ENCODE data around the gene CORO1C. TPM values are rescaled to one million over a fixed set of nuclear protein-coding genes. Genes with fewer than 3 reads are reported as not detected.

Gene CORO1C
- total RNA-seq, 1 experiment from 2014 or later: 14.9 TPM

- H3K4me3 ChIP-seq (ENCODE audit: low read length): no peak overlapping the region
- H2AFZ ChIP-seq (ENCODE audit: low read length): no peak overlapping the region
- H3K4me2 ChIP-seq (ENCODE audit: low read depth, low read length, poor library complexity, severe bottlenecking): no peak overlapping the region
- H3K9me2 ChIP-seq (replicated peaks; ENCODE audit: insufficient read depth, low read length): no peaks in the 10 kb centered on the region
- peaks cover 19% of the 10 kb centered on the region; the same call in 1 of the 2 replicates for H4K20me1 ChIP-seq (ENCODE audit: insufficient read depth, low read depth, low read length)
- no peak for DNase-seq
- no peaks in the 10 kb centered on the region for H3K9me3 ChIP-seq (ENCODE audit: low read length)
- no peaks in the 10 kb centered on the region for H3K27me3 ChIP-seq (ENCODE audit: low read length)
- H3K36me3 ChIP-seq (ENCODE audit: insufficient read depth, low read length): no peaks in the 10 kb centered on the region
- H3K27ac ChIP-seq (ENCODE audit: low read length): no peak overlapping the region
- H3K4me1 ChIP-seq (ENCODE audit: low read length): no peaks in the 10 kb centered on the region
- no peak overlapping the region for H3K9ac ChIP-seq (ENCODE audit: low read length)
- H3K79me2 ChIP-seq (ENCODE audit: low read length): no peaks in the 10 kb centered on the region
Measured at GRCh38 chr12:108701779-108702441, 29.4 kb downstream of the CORO1C start.

DNA sequence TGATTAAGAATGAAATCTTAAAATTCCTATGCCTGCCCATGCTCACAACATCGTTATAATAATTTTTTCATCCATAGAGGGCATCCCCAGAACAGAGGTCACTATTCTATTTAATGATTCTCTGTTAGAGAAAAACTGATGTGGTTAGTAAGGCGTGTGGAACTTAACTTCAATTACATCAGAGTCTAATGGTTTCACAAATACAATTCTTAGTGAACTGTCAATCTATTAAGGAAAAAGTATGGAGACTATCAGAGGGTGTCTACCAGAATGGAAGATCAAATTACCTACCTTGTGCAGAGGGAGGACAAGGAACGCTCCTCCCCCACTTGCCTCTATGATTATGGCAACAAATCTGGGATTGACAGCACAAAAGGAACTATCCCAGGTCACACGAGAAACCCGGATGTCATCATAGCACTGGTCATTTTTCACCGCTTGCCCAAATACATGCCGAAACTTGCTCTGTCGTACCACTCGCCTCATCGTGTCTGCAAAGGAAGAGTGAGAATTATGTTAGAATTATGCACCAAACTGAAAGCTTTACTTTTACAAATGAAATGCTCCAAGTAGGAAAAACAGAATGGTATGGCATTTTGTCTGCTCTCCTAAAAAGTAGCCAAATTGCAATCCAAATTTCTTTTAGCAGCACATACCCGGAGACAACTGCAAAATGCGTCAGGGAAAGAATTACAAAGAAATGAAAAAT is 30.3 kb downstream of the CORO1C start:
- no peaks in the 10 kb centered on the region for H3K4me1 ChIP-seq (ENCODE audit: low read length)
- no peak overlapping the region for H3K4me2 ChIP-seq (ENCODE audit: low read depth, low read length, poor library complexity, severe bottlenecking)
- H3K4me3 ChIP-seq (ENCODE audit: low read length): no peak overlapping the region
- no peak overlapping the region for H3K9ac ChIP-seq (ENCODE audit: low read length)
- H3K79me2 ChIP-seq (ENCODE audit: low read length): no peaks in the 10 kb centered on the region
- DNase-seq: no peak
- H3K36me3 ChIP-seq (ENCODE audit: insufficient read depth, low read length): no peaks in the 10 kb centered on the region
- no peaks in the 10 kb centered on the region for H3K9me2 ChIP-seq (replicated peaks; ENCODE audit: insufficient read depth, low read length)
- no peaks in the 10 kb centered on the region for H3K27me3 ChIP-seq (ENCODE audit: low read length)
- no peak overlapping the region for H3K27ac ChIP-seq (ENCODE audit: low read length)
- no peaks in the 10 kb centered on the region for H3K9me3 ChIP-seq (ENCODE audit: low read length)
- H2AFZ ChIP-seq (ENCODE audit: low read length): no peak overlapping the region
- peaks cover 19% of the 10 kb centered on the region; the same call in 1 of the 2 replicates for H4K20me1 ChIP-seq (ENCODE audit: insufficient read depth, low read depth, low read length)

- peaks cover 19% of the 10 kb centered on the region; the same call in 1 of the 2 replicates for H4K20me1 ChIP-seq (ENCODE audit: insufficient read depth, low read depth, low read length)
- H3K4me2 ChIP-seq (ENCODE audit: low read depth, low read length, poor library complexity, severe bottlenecking): no peak overlapping the region
- H2AFZ ChIP-seq (ENCODE audit: low read length): no peak overlapping the region
- H3K9me2 ChIP-seq (replicated peaks; ENCODE audit: insufficient read depth, low read length): no peaks in the 10 kb centered on the region
- H3K4me3 ChIP-seq (ENCODE audit: low read length): no peak overlapping the region
- H3K4me1 ChIP-seq (ENCODE audit: low read length): no peaks in the 10 kb centered on the region
- H3K9me3 ChIP-seq (ENCODE audit: low read length): no peaks in the 10 kb centered on the region
- no peak for DNase-seq
- H3K27me3 ChIP-seq (ENCODE audit: low read length): no peaks in the 10 kb centered on the region
- H3K27ac ChIP-seq (ENCODE audit: low read length): no peak overlapping the region
- H3K36me3 ChIP-seq (ENCODE audit: insufficient read depth, low read length): no peaks in the 10 kb centered on the region
- no peaks in the 10 kb centered on the region for H3K79me2 ChIP-seq (ENCODE audit: low read length)
- H3K9ac ChIP-seq (ENCODE audit: low read length): no peak overlapping the region
Measured at GRCh38 chr12:108699955-108700563, 31.3 kb downstream of the CORO1C start.

GRCh38 chr12:108697905-108698304 is 33.4 kb downstream of the CORO1C start:
- H3K9me2 ChIP-seq (replicated peaks; ENCODE audit: insufficient read depth, low read length): no peaks in the 10 kb centered on the region
- H3K9me3 ChIP-seq (ENCODE audit: low read length): no peaks in the 10 kb centered on the region
- no peak for DNase-seq
- H3K4me3 ChIP-seq (ENCODE audit: low read length): no peak overlapping the region
- no peaks in the 10 kb centered on the region for H3K79me2 ChIP-seq (ENCODE audit: low read length)
- 0 out of 2 replicates have a peak, but pooled peaks cover 9% of the 10 kb centered on the region for H4K20me1 ChIP-seq (ENCODE audit: insufficient read depth, low read depth, low read length)
- no peaks in the 10 kb centered on the region for H3K4me1 ChIP-seq (ENCODE audit: low read length)
- H3K27me3 ChIP-seq (ENCODE audit: low read length): no peaks in the 10 kb centered on the region
- H3K9ac ChIP-seq (ENCODE audit: low read length): no peak overlapping the region
- no peak overlapping the region for H3K27ac ChIP-seq (ENCODE audit: low read length)
- no peak overlapping the region for H2AFZ ChIP-seq (ENCODE audit: low read length)
- no peaks in the 10 kb centered on the region for H3K36me3 ChIP-seq (ENCODE audit: insufficient read depth, low read length)
- H3K4me2 ChIP-seq (ENCODE audit: low read depth, low read length, poor library complexity, severe bottlenecking): no peak overlapping the region

- H3K4me3 ChIP-seq (ENCODE audit: low read length): no peak overlapping the region
- no peak overlapping the region for H3K4me2 ChIP-seq (ENCODE audit: low read depth, low read length, poor library complexity, severe bottlenecking)
- H4K20me1 ChIP-seq (ENCODE audit: insufficient read depth, low read depth, low read length): 0 out of 2 replicates have a peak, but pooled peaks cover 4% of the 10 kb centered on the region
- H3K9me2 ChIP-seq (replicated peaks; ENCODE audit: insufficient read depth, low read length): no peaks in the 10 kb centered on the region
- DNase-seq: no peak
- no peaks in the 10 kb centered on the region for H3K9me3 ChIP-seq (ENCODE audit: low read length)
- peaks cover 6% of the 10 kb centered on the region for H3K4me1 ChIP-seq (ENCODE audit: low read length)
- H2AFZ ChIP-seq (ENCODE audit: low read length): no peak overlapping the region
- no peaks in the 10 kb centered on the region for H3K27me3 ChIP-seq (ENCODE audit: low read length)
- H3K36me3 ChIP-seq (ENCODE audit: insufficient read depth, low read length): no peaks in the 10 kb centered on the region
- no peak overlapping the region for H3K27ac ChIP-seq (ENCODE audit: low read length)
- H3K9ac ChIP-seq (ENCODE audit: low read length): no peak overlapping the region
- no peaks in the 10 kb centered on the region for H3K79me2 ChIP-seq (ENCODE audit: low read length)
Measured at GRCh38 chr12:108696996-108697290, 34.4 kb downstream of the CORO1C start.

DNA sequence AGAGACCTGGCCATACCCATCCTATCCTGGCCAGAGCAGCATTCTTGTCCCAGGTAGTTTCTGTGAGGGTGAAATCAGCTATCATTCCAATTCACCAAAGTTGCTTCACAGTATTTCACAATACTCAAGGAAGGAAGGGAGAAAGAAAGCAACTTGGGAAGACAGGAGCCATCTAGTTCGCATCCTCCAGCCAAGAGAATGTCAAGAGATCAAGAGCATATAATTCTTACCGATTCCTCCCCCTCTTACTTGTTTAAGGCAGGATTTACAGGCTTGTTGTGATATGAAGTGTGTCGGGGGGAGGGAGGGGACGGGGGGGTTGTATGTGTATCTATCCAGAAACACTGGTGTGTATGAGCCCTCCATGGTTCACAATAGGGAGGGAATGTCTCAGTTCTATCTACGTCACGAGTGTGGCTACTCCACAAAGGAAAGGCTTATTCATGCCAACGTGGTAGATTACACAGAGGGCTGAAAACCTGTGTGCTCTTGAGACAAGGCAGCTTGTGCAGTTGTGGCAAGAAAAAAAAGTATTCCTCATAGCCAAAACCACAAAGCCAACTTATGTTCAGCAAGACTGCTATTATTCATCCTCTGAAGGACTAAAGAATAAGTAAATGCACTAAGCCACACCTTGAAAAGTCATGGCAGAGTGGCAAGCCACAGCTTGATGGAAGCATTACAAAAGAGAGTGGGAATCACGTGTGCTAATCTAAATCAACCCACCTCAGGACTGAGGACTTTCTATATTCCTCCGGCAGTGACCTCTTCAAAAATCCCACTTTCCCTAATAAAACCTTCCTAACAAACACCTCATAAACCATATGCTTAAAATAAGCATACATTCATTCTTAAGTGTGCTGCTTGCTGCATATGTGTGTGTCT is 35.0 kb downstream of the CORO1C start:
- H3K4me2 ChIP-seq (ENCODE audit: low read depth, low read length, poor library complexity, severe bottlenecking): no peak overlapping the region

GRCh38 chr12:108694812-108695278 is 36.5 kb downstream of the CORO1C start:
- H3K4me1 ChIP-seq (ENCODE audit: low read length): peaks cover 26% of the 10 kb centered on the region
- no peaks in the 10 kb centered on the region for H3K27me3 ChIP-seq (ENCODE audit: low read length)
- H3K9me2 ChIP-seq (replicated peaks; ENCODE audit: insufficient read depth, low read length): no peaks in the 10 kb centered on the region
- 0 out of 2 replicates have a peak, but pooled peaks cover 4% of the 10 kb centered on the region for H4K20me1 ChIP-seq (ENCODE audit: insufficient read depth, low read depth, low read length)
- DNase-seq: no peak
- no peak overlapping the region for H3K27ac ChIP-seq (ENCODE audit: low read length)
- H3K9ac ChIP-seq (ENCODE audit: low read length): no peak overlapping the region
- H3K79me2 ChIP-seq (ENCODE audit: low read length): no peaks in the 10 kb centered on the region
- no peak overlapping the region for H2AFZ ChIP-seq (ENCODE audit: low read length)
- no peak overlapping the region for H3K4me3 ChIP-seq (ENCODE audit: low read length)
- H3K9me3 ChIP-seq (ENCODE audit: low read length): no peaks in the 10 kb centered on the region
- H3K4me2 ChIP-seq (ENCODE audit: low read depth, low read length, poor library complexity, severe bottlenecking): no peak overlapping the region
- H3K36me3 ChIP-seq (ENCODE audit: insufficient read depth, low read length): no peaks in the 10 kb centered on the region

More for the DNA sequence above, 35.0 kb downstream of the CORO1C start:
- no peaks in the 10 kb centered on the region for H3K36me3 ChIP-seq (ENCODE audit: insufficient read depth, low read length)
- peaks cover 12% of the 10 kb centered on the region for H3K4me1 ChIP-seq (ENCODE audit: low read length)
- H3K27me3 ChIP-seq (ENCODE audit: low read length): no peaks in the 10 kb centered on the region
- no peaks in the 10 kb centered on the region for H3K9me2 ChIP-seq (replicated peaks; ENCODE audit: insufficient read depth, low read length)
- H4K20me1 ChIP-seq (ENCODE audit: insufficient read depth, low read depth, low read length): 0 out of 2 replicates have a peak, but pooled peaks cover 4% of the 10 kb centered on the region
- H2AFZ ChIP-seq (ENCODE audit: low read length): no peak overlapping the region
- H3K79me2 ChIP-seq (ENCODE audit: low read length): no peaks in the 10 kb centered on the region
- H3K27ac ChIP-seq (ENCODE audit: low read length): no peak overlapping the region
- no peak for DNase-seq
- no peaks in the 10 kb centered on the region for H3K9me3 ChIP-seq (ENCODE audit: low read length)
- H3K4me3 ChIP-seq (ENCODE audit: low read length): no peak overlapping the region
- no peak overlapping the region for H3K9ac ChIP-seq (ENCODE audit: low read length)

Measured in Karpas-422 (cell line).